K562 (cell line): ENCODE results near the gene PDLIM7. TPM values are rescaled to one million over a fixed set of nuclear protein-coding genes. Genes with fewer than 3 reads are reported as not detected.

ENCODE experiments used
- ATAC-seq: fragments of 200-7000 bp; cut with Tn5 transposase; 3 replicates; pipeline ENCODE4 v1.9.1; 2020; ENCODE audit warnings: moderate library complexity
- BruUV-seq: library from RNA; stranded (reverse); fragments of 400-500 nt; replicated peaks from 2 replicates; lab custom pipeline; 2021; lab: Mats Ljungman, UMichigan
- CTCF ChIA-PET: fragments of 300-600 bp; formaldehyde crosslinking; extraction: SDS; loops from one replicate; lab custom pipeline; 2021; ENCODE audit warnings: low intra/inter-chr PET ratio; lab: Yijun Ruan, JAX
- POLR2A ChIA-PET: fragments of 300-600, 350-650 bp; sonication (Branson Sonifier 250); formaldehyde crosslinking; extraction: SDS; loops from one replicate; lab custom pipeline; 2021; ENCODE audit warnings: antibody characterized with exemption, inconsistent platforms; lab: Yijun Ruan, JAX
- DNase-seq, 4 experiments: peaks; one replicate each; pipeline versions ENCODE4 v3.0.0 to v3.0.0-alpha.2; 2011 to 2018; ENCODE audit warnings: low spot score in 3 of 4, mixed read lengths in 3 of 4; ENCODE audit errors: extremely low read depth in 1 of 4
- FAIRE-seq: peaks from 2 replicates; lab custom pipeline; 2011; peaks lifted over from hg19 to GRCh38; lab: Jason Lieb, UNC
- H2AFZ ChIP-seq: 2 replicates; pipeline ENCODE4 v1.6.0; 2011; ENCODE audit warnings: low read depth, low read length, control low read depth, inconsistent platforms
- H3K27ac ChIP-seq: fragments of 200-600 bp; 3 replicates; pipeline ENCODE4 v1.8.0; 2011; ENCODE audit warnings: low read depth, mild to moderate bottlenecking, control low read depth, inconsistent platforms, low read length, moderate library complexity, mixed read lengths; ENCODE audit errors: extremely low read depth
- H3K27me3 ChIP-seq, 2 experiments: fragments of 300-600 bp in 1 of 2; 2 replicates in 1 of 2; 3 replicates in 1 of 2; pipeline versions ENCODE4 v1.6.0 to v1.8.0; 2011; ENCODE audit warnings: inconsistent platforms in 2 of 2, low read length in 2 of 2, mild to moderate bottlenecking in 1 of 2, mixed read lengths in 1 of 2, moderate library complexity in 1 of 2; ENCODE audit not compliant: control insufficient read depth in 2 of 2, insufficient read depth in 2 of 2
- H3K36me3 ChIP-seq: fragments of 300-600 bp; 3 replicates; pipeline ENCODE4 v1.8.0; 2011; ENCODE audit warnings: mild to moderate bottlenecking, low read length, inconsistent platforms; ENCODE audit not compliant: control insufficient read depth, insufficient read depth
- H3K4me1 ChIP-seq, 2 experiments: fragments of 200-600 bp in 1 of 2; replicated peaks in 1 of 2; 2 replicates in 1 of 2; 3 replicates in 1 of 2; pipeline versions ENCODE4 v1.5.1 to v1.8.0; 2011; ENCODE audit warnings: inconsistent platforms in 2 of 2, low read length in 2 of 2, mild to moderate bottlenecking in 1 of 2, mixed read lengths in 1 of 2, moderate library complexity in 1 of 2; ENCODE audit not compliant: control insufficient read depth in 2 of 2, insufficient read depth in 2 of 2
- H3K4me2 ChIP-seq: 2 replicates; pipeline ENCODE4 v1.6.1; 2011; ENCODE audit warnings: low read length, control low read depth, inconsistent platforms, mixed read lengths; ENCODE audit not compliant: insufficient read depth
- H3K4me3 ChIP-seq: fragments of 200-600 bp; sonication (generic), shearing (Covaris generic); 2 replicates; pipeline ENCODE4 v1.5.1; 2016; ENCODE audit warnings: control low read depth, inconsistent platforms
- H3K79me2 ChIP-seq: fragments of 200-600 bp; 3 replicates; pipeline ENCODE4 v1.8.0; 2011; ENCODE audit warnings: low read length, inconsistent platforms; ENCODE audit not compliant: control insufficient read depth, insufficient read depth
- H3K9ac ChIP-seq, 2 experiments: 2 replicates each; pipeline versions ENCODE4 v1.6.0 to v1.6.1; 2011; ENCODE audit warnings: low read depth in 2 of 2, low read length in 2 of 2, control low read depth in 1 of 2, inconsistent platforms in 1 of 2, mild to moderate bottlenecking in 1 of 2, mixed read lengths in 1 of 2; ENCODE audit not compliant: insufficient read depth in 1 of 2
- H3K9me1 ChIP-seq: one replicate; pipeline ENCODE4 v1.6.0; 2011; ENCODE audit warnings: inconsistent platforms, mild to moderate bottlenecking, low read length, moderate library complexity; ENCODE audit not compliant: control insufficient read depth, insufficient read depth
- H3K9me3 ChIP-seq: replicated peaks from 2 replicates; pipeline ENCODE4 v1.5.1; 2011; ENCODE audit warnings: low read depth, low read length, inconsistent platforms; ENCODE audit not compliant: control insufficient read depth, insufficient read depth
- H4K20me1 ChIP-seq: replicated peaks from 2 replicates; pipeline ENCODE4 v1.6.1; 2011; ENCODE audit warnings: low read length, inconsistent platforms, mixed read lengths; ENCODE audit not compliant: control insufficient read depth, insufficient read depth
- NR2C2 ChIP-seq, 2 experiments: fragments of 200-800 bp in 1 of 2; sonication (Bioruptor generic) in 1 of 2; sonication (generic) in 1 of 2; formaldehyde crosslinking in 1 of 2; IDR thresholded peaks; 2 replicates each; pipeline versions ENCODE4 v1.6.1 to v1.8.0; 2016 to 2022; ENCODE audit warnings: mild to moderate bottlenecking in 1 of 2, missing compliant biosample characterization in 1 of 2, missing genetic modification characterization in 1 of 2, missing genetic modification reagents in 1 of 2
- POLR2A ChIP-seq: fragments of 450-650 bp; conservative IDR thresholded peaks from 2 replicates; pipeline ENCODE4 v1.6.1; 2016
- POLR2AphosphoS5 ChIP-seq: IDR thresholded peaks from 2 replicates; pipeline ENCODE4 v1.6.1; 2011; ENCODE audit warnings: mild to moderate bottlenecking, low read depth, low read length, moderate library complexity; ENCODE audit not compliant: control insufficient read depth, insufficient read depth
- POLR2B ChIP-seq: fragments of 450-650 bp; IDR thresholded peaks from 2 replicates; pipeline ENCODE4 v1.6.1; 2018; ENCODE audit warnings: low read depth; ENCODE audit not compliant: partially characterized antibody
- POLR2G ChIP-seq: fragments of 200-400 bp; formaldehyde crosslinking; IDR thresholded peaks from 2 replicates; pipeline ENCODE4 v1.6.1; 2017; ENCODE audit warnings: low read depth, mild to moderate bottlenecking, antibody characterized with exemption, low read length, moderate library complexity
- RBFOX2 ChIP-seq: fragments of 200-400 bp; formaldehyde crosslinking; IDR thresholded peaks from 2 replicates; pipeline ENCODE4 v1.6.1; 2017; ENCODE audit warnings: low read depth, mild to moderate bottlenecking, low read length, moderate library complexity
- RBM22 ChIP-seq: fragments of 200-400 bp; formaldehyde crosslinking; IDR thresholded peaks from 2 replicates; pipeline ENCODE4 v1.6.1; 2018; ENCODE audit warnings: low read length, low read depth; ENCODE audit not compliant: poor library complexity, severe bottlenecking
- SUPT5H ChIP-seq: fragments of 450-650 bp; IDR thresholded peaks from 2 replicates; pipeline ENCODE4 v1.6.1; 2016
- WHSC1 ChIP-seq: IDR thresholded peaks from one replicate; pipeline ENCODE4 v1.6.1; 2012; ENCODE audit warnings: low read length, control low read depth, inconsistent platforms
- ZBTB34 ChIP-seq: fragments of 250-450 bp; sonication (Bioruptor Pico); IDR thresholded peaks from 2 replicates; pipeline ENCODE4 v1.8.0; 2021; ENCODE audit warnings: mild to moderate bottlenecking, moderate library complexity
- WGBS: fragments of 100-300 bp; shearing (Covaris generic); methylation state at CpG from one replicate; pipeline ENCODE4 v1.1.6; 2016; ENCODE audit warnings: low coverage, mixed read lengths; ENCODE audit not compliant: insufficient coverage; ENCODE audit errors: missing lambda C conversion rate; 5-methylcytosine and 5-hydroxymethylcytosine counted together
- in situ Hi-C: fragments of 300-500 bp; cut with MboI; formaldehyde crosslinking; loops from 4 replicates; pipeline ENCODE4 v1.15.0; 2018; ENCODE audit warnings: inconsistent platforms, mixed read lengths
- intact Hi-C: fragments of 100-400 bp; cut with micrococcal nuclease; formaldehyde crosslinking; loops from 2 replicates; pipeline ENCODE4 v1.14.2; 2022
- polyA plus RNA-seq, 8 experiments: library from polyadenylated mRNA; depleted of rRNA in 4 of 8; stranded (reverse) in 5 of 8; unstranded in 3 of 8; fragments of >200 nt; fragmentation: Nextera tagmentation in 2 of 8; fragmentation: Illumina TruSeq in 1 of 8; extraction: Ambion mirVana in 2 of 8; extraction: Trizol in 1 of 8; gene quantifications; 2 replicates each; pipeline versions ENCODE4 v1.2.1 to v1.2.3, GENCODE V29; 2011 to 2014; ENCODE audit warnings: inconsistent platforms in 1 of 8, missing spikeins in 1 of 8
- total RNA-seq, 7 experiments: library from RNA; depleted of rRNA in 6 of 7; stranded (reverse); fragments of >200 nt in 6 of 7; fragmentation: Illumina TruSeq in 2 of 7; extraction: Trizol in 2 of 7; gene quantifications; 2 replicates each; pipeline versions ENCODE4 v1.2.1 to v1.2.3, GENCODE V29; 2011 to 2021; ENCODE audit warnings: low replicate concordance in 1 of 7
- TF ChIP-seq, protein P1 (sequence below): sonication (generic); formaldehyde crosslinking; IDR thresholded peaks from 2 replicates; pipeline ENCODE4 v1.8.1; 2023; ENCODE audit warnings: mild to moderate bottlenecking, missing genetic modification reagents

PDLIM7 gene
- total and polyA plus RNA-seq, 9 of the 15 experiments (the other 6 are each of a cell fraction or from before 2014, with no cell fraction given), result 2.1 to 124 (median 32.6) TPM

- Histone ChIP-seq H4K20me1 (peaks cover 8% of the 10 kb centered on the region; the same call in 1 of the 2 replicates), H3K36me3 (peaks cover 94% of the 10 kb centered on the region; the same call in 2 of the 3 replicates), H3K4me3 (no peak overlapping the region), H3K4me2 (no peak overlapping the region), H3K9me3 (no peaks in the 10 kb centered on the region), H3K9me1 (no peaks in the 10 kb centered on the region), H3K27me3 (no peaks in the 10 kb centered on the region), H3K9ac (peak overlapping the region in 1 of 2 experiments; percentile 47; a peak in 2 of 4 replicates), H2AFZ (no peak overlapping the region), H3K4me1 (peaks cover 0 to 29% of the 10 kb centered on the region in 2 experiments; a peak in 2 of 5 replicates), H3K79me2 (no peaks in the 10 kb centered on the region), H3K27ac (no peak overlapping the region)
- BruUV-seq, result no TSS peak
- in situ Hi-C loops, result no loop called here
- POLR2A ChIA-PET, result interaction anchor here (1.0 to 2.7 kb wide), 3 partner anchors 11 to 50 kb away, joined by 3 to 12 read pairs (median 7); no protein-coding TSS in a partner anchor
- DNase-seq, result no peak
- intact Hi-C loops, result no loop called here
- no peak for FAIRE-seq
- CTCF ChIA-PET, result no interaction called here
- WGBS, result 88% methylated on average over 7 of the region's 10 CpGs
- ATAC-seq, result peak; percentile 8
- TF ChIP-seq SUPT5H (peak; percentile 59), NR2C2 (CRISPR knock-in tag; IDR thresholded peaks at IDR 0.05) (no peak), NR2C2 (tag; IDR thresholded peaks at IDR 0.05) (no peak), POLR2B (peak; percentile 65), WHSC1 (no peak), POLR2AphosphoS5 (peak; percentile 55; the same call in 1 of the 2 replicates), POLR2G (peak; percentile 72), RBFOX2 (peak; percentile 59), POLR2A (peak; percentile 68), RBM22 (peak; percentile 43), ZBTB34 (CRISPR knock-in tag) (no peak)
- TF ChIP-seq, protein P1, sequence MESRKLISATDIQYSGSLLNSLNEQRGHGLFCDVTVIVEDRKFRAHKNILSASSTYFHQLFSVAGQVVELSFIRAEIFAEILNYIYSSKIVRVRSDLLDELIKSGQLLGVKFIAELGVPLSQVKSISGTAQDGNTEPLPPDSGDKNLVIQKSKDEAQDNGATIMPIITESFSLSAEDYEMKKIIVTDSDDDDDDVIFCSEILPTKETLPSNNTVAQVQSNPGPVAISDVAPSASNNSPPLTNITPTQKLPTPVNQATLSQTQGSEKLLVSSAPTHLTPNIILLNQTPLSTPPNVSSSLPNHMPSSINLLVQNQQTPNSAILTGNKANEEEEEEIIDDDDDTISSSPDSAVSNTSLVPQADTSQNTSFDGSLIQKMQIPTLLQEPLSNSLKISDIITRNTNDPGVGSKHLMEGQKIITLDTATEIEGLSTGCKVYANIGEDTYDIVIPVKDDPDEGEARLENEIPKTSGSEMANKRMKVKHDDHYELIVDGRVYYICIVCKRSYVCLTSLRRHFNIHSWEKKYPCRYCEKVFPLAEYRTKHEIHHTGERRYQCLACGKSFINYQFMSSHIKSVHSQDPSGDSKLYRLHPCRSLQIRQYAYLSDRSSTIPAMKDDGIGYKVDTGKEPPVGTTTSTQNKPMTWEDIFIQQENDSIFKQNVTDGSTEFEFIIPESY (CRISPR knock-in tag), result 0 out of 2 replicates have a peak, but pooled peaks have one; percentile 31
Observed at GRCh38 chr5:177438468-177438867, 58.9 kb downstream of the PDLIM7 start.
